Endothelial cell (in vitro differentiated cells): ENCODE results near the gene NUMBL. TPM values are rescaled to one million over a fixed set of nuclear protein-coding genes. Genes with fewer than 3 reads are reported as not detected.
A peak's percentile ranks its signal among the peaks of the same experiment; 100 is the strongest.

Source experiments
- DNase-seq: peaks from one replicate; pipeline ENCODE4 v3.0.0; 2021; ENCODE audit warnings: low spot score
- H3K27ac Mint-ChIP-seq: one replicate; pipeline ENCODE4 v1.8.0; 2021; ENCODE audit warnings: mixed read lengths, inconsistent platforms; ENCODE audit not compliant: unreplicated experiment
- H3K27me3 Mint-ChIP-seq: one replicate; pipeline ENCODE4 v1.8.0; 2021; ENCODE audit warnings: mild to moderate bottlenecking, moderate library complexity, mixed read lengths, inconsistent platforms; ENCODE audit not compliant: unreplicated experiment
- H3K36me3 Mint-ChIP-seq: one replicate; pipeline ENCODE4 v1.8.0; 2021; ENCODE audit warnings: mild to moderate bottlenecking, low read depth, mixed read lengths, inconsistent platforms; ENCODE audit not compliant: unreplicated experiment
- H3K4me1 Mint-ChIP-seq: one replicate; pipeline ENCODE4 v1.8.0; 2021; ENCODE audit warnings: mild to moderate bottlenecking, mixed read lengths, inconsistent platforms; ENCODE audit not compliant: unreplicated experiment
- H3K4me3 Mint-ChIP-seq: one replicate; pipeline ENCODE4 v1.8.0; 2021; ENCODE audit warnings: mild to moderate bottlenecking, mixed read lengths, inconsistent platforms; ENCODE audit not compliant: unreplicated experiment
- H3K9me3 Mint-ChIP-seq: one replicate; pipeline ENCODE4 v1.8.0; 2021; ENCODE audit warnings: mixed read lengths, inconsistent platforms; ENCODE audit not compliant: unreplicated experiment
- CTCF ChIP-seq: fragments of 200-600 bp; sonication (generic); IDR thresholded peaks from one replicate; pipeline ENCODE4 v1.5.0; 2021; ENCODE audit warnings: antibody characterized with exemption; ENCODE audit not compliant: unreplicated experiment
- total RNA-seq: library from RNA; stranded (reverse); fragmentation: NEBNext Ultra II Directional; extraction: Animal tissue kit (Norgen Biotek cat#: 25700); gene quantifications from one replicate; pipeline ENCODE4 v1.2.1, GENCODE V29; 2021; ENCODE audit not compliant: unreplicated experiment

Gene NUMBL
- total RNA-seq, 1 donor from 2014 or later, result 10.0 TPM

- Mint-ChIP-seq H3K4me1 (peaks cover 6% of the 10 kb centered on the region), H3K9me3 (no peaks in the 10 kb centered on the region), H3K27ac (no peak overlapping the region), H3K4me3 (peak overlapping the region; percentile 39), H3K36me3 (peaks cover 35% of the 10 kb centered on the region), H3K27me3 (peaks cover 7% of the 10 kb centered on the region)
- TF ChIP-seq CTCF, result no peak
- no peak for DNase-seq
Observed at GRCh38 chr19:40619333-40620160, 70.9 kb downstream of the NUMBL start.

DNA sequence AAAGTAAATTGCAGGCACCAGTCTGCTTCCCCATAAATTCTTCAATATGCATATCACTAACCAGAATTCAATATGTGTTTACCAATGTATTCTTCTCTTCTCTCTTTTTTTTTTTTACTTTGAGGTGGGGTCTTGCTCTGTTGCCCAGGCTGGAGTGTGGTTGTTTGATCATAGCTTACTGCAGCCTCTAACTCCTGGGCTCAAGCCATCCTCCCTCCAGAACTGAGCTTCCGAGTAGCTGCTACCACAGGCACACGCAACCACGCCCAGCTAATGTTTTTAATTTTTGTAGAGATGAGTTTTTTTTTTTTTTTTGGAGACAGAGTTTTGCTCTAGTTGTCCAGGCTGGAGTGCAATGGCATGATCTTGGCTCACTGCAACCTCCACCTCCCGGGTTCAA lies 72.5 kb downstream of the NUMBL start:
- peaks cover 3% of the 10 kb centered on the region for H3K4me1 Mint-ChIP-seq
- peaks cover 30% of the 10 kb centered on the region for H3K36me3 Mint-ChIP-seq
- H3K9me3 Mint-ChIP-seq, result no peaks in the 10 kb centered on the region
- no peak for DNase-seq
- H3K27me3 Mint-ChIP-seq, result peaks cover 5% of the 10 kb centered on the region
- peak overlapping the region; percentile 48 for H3K27ac Mint-ChIP-seq
- no peak overlapping the region for H3K4me3 Mint-ChIP-seq
- no peak for TF ChIP-seq CTCF

DNA sequence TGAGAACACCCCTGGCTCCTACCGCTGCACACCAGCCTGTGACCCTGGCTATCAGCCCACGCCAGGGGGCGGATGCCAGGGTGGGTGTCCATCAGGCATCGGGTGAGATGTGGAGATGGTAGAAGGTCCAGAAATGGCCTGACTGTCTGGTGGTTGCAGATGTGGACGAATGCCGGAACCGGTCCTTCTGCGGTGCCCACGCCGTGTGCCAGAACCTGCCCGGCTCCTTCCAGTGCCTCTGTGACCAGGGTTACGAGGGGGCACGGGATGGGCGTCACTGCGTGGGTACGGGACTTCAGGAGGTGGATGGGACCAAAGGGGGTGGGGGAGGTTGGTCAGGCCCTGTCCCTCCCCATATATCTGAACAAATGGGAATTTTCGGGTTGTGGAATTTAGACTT lies 73.5 kb downstream of the NUMBL start:
- no peak for TF ChIP-seq CTCF
- Mint-ChIP-seq H3K9me3 (no peaks in the 10 kb centered on the region), H3K4me3 (no peak overlapping the region), H3K36me3 (peaks cover 30% of the 10 kb centered on the region), H3K4me1 (peaks cover 3% of the 10 kb centered on the region), H3K27ac (no peak overlapping the region), H3K27me3 (peaks cover 13% of the 10 kb centered on the region)
- DNase-seq, result no peak

GRCh38 chr19:40616178-40616577 lies 74.3 kb downstream of the NUMBL start:
- no peak for TF ChIP-seq CTCF
- Mint-ChIP-seq H3K27me3 (peaks cover 9% of the 10 kb centered on the region), H3K36me3 (peaks cover 25% of the 10 kb centered on the region), H3K9me3 (no peaks in the 10 kb centered on the region), H3K27ac (no peak overlapping the region), H3K4me3 (no peak overlapping the region), H3K4me1 (peaks cover 3% of the 10 kb centered on the region)
- DNase-seq, result no peak

Other genes with a start within 250 kb of the NUMBL start
- 42.9 TPM for gene SERTAD3, start 246.3 kb downstream of the NUMBL start, total RNA-seq
- gene BLVRB, start 224.9 kb downstream of the NUMBL start, total RNA-seq, result 17.5 TPM
- 0.49 TPM for gene SPTBN4, start 223.7 kb downstream of the NUMBL start, total RNA-seq
- gene SHKBP1, start 113.8 kb downstream of the NUMBL start, total RNA-seq, result 84.6 TPM
- 175 TPM for gene LTBP4, start 89.3 kb downstream of the NUMBL start, total RNA-seq
- 26.4 TPM for gene COQ8B, start 26.2 kb upstream of the NUMBL start, total RNA-seq
- gene ITPKC, start 26.5 kb upstream of the NUMBL start, total RNA-seq, result 12.1 TPM
- gene ACTMAP, start 59.8 kb upstream of the NUMBL start, total RNA-seq, result 24.6 TPM
- 101 TPM for gene SNRPA, start 60.6 kb upstream of the NUMBL start, total RNA-seq
- gene MIA, start 84.9 kb upstream of the NUMBL start, total RNA-seq, result not detected
- gene RAB4B, start 87.6 kb upstream of the NUMBL start, total RNA-seq, result 29.2 TPM
- gene EGLN2, start 108.5 kb upstream of the NUMBL start, total RNA-seq, result 146 TPM
- not detected for gene CYP2A6, start 159.8 kb upstream of the NUMBL start, total RNA-seq
- gene CYP2A7, start 191.6 kb upstream of the NUMBL start, total RNA-seq, result not detected